DMS53 treated with DMSO at 0.1 percent for 48 hours (cell line): ENCODE data around the gene SPR.

ENCODE experiments used
- DNase-seq: peaks from one replicate; lab custom pipeline; 2025; ENCODE audit not compliant: unreplicated experiment; lab: John Stamatoyannopoulos, UW

SPR gene

GRCh38 chr2:72915320-72915906, 28.2 kb downstream of the SPR start:
- no peak for DNase-seq

- DNase-seq, result peak; percentile 62
These were observed 28.9 kb downstream of the SPR start for GRCh38 chr2:72915907-72916742.

GRCh38 chr2:72916743-72917137, 29.5 kb downstream of the SPR start:
- no peak for DNase-seq

- DNase-seq, result peak; percentile 82
These were observed 30.1 kb downstream of the SPR start, which contains the start of gene EMX1 for GRCh38 chr2:72917138-72917876. TSS of gene EMX1 (plus strand) at chr2:72917519. CDS start at chr2:72917853, 334 bp downstream.

GRCh38 chr2:72917877-72918553, 30.8 kb downstream of the SPR start:
- peak; percentile 27 for DNase-seq

- no peak for DNase-seq
These were observed 32.5 kb downstream of the SPR start for GRCh38 chr2:72919414-72920317.

GRCh38 chr2:72920318-72921087, 33.3 kb downstream of the SPR start:
- DNase-seq, result no peak

- no peak for DNase-seq
These were observed 34.1 kb downstream of the SPR start for GRCh38 chr2:72921088-72921851.

GRCh38 chr2:72921853-72922252, 34.6 kb downstream of the SPR start:
- no peak for DNase-seq

GRCh38 chr2:72923833-72924352, 36.7 kb downstream of the SPR start:
- DNase-seq, result no peak

- no peak for DNase-seq
These were observed 37.4 kb downstream of the SPR start for GRCh38 chr2:72924353-72925240.

- no peak for DNase-seq
These were observed 38.2 kb downstream of the SPR start for GRCh38 chr2:72925328-72925943.

- DNase-seq, result no peak
These were observed 39.2 kb downstream of the SPR start for GRCh38 chr2:72926368-72926767.

GRCh38 chr2:72926811-72927465, 39.7 kb downstream of the SPR start:
- no peak for DNase-seq

GRCh38 chr2:72927619-72928550, 40.7 kb downstream of the SPR start:
- DNase-seq, result no peak
